K562 (cell line): ENCODE data around the gene ACOT7. TPM values are rescaled to one million over a fixed set of nuclear protein-coding genes. Genes with fewer than 3 reads are reported as not detected.

Source experiments
- CEBPG ChIP-seq, 3 experiments: fragments of 200-800 bp in 1 of 3; sonication (Bioruptor generic) in 1 of 3; sonication (generic) in 1 of 3; formaldehyde crosslinking in 1 of 3; IDR thresholded peaks in 2 of 3; conservative IDR thresholded peaks in 1 of 3; 2 replicates each; pipeline versions ENCODE4 v1.6.1 to v1.8.0; 2016 to 2022; ENCODE audit warnings: missing compliant biosample characterization in 2 of 3, missing genetic modification characterization in 2 of 3, mild to moderate bottlenecking in 1 of 3, missing genetic modification reagents in 1 of 3
- HDAC1 ChIP-seq, 2 experiments: fragments of 450-650 bp; IDR thresholded peaks; 2 replicates each; pipeline ENCODE4 v1.6.1; 2016 to 2017; ENCODE audit warnings: inconsistent platforms in 1 of 2, mild to moderate bottlenecking in 1 of 2, moderate library complexity in 1 of 2
- KDM2B ChIP-seq: fragments of 250-450 bp; sonication (Bioruptor Pico); IDR thresholded peaks from 2 replicates; pipeline ENCODE4 v1.8.0; 2021; ENCODE audit warnings: mild to moderate bottlenecking, moderate library complexity
- TEAD4 ChIP-seq, 2 experiments: sonication (generic) in 1 of 2; formaldehyde crosslinking in 1 of 2; IDR thresholded peaks; 2 replicates each; pipeline versions ENCODE4 v1.6.1 to v1.8.0; 2012 to 2022; ENCODE audit warnings: borderline replicate concordance in 1 of 2, inconsistent platforms in 1 of 2, low read length in 1 of 2, mild to moderate bottlenecking in 1 of 2, missing genetic modification reagents in 1 of 2
- polyA plus RNA-seq, 8 experiments: library from polyadenylated mRNA; depleted of rRNA in 4 of 8; stranded (reverse) in 5 of 8; unstranded in 3 of 8; fragments of >200 nt; fragmentation: Nextera tagmentation in 2 of 8; fragmentation: Illumina TruSeq in 1 of 8; extraction: Ambion mirVana in 2 of 8; extraction: Trizol in 1 of 8; gene quantifications; 2 replicates each; pipeline versions ENCODE4 v1.2.1 to v1.2.3, GENCODE V29; 2011 to 2014; ENCODE audit warnings: inconsistent platforms in 1 of 8, missing spikeins in 1 of 8
- total RNA-seq, 7 experiments: library from RNA; depleted of rRNA in 6 of 7; stranded (reverse); fragments of >200 nt in 6 of 7; fragmentation: Illumina TruSeq in 2 of 7; extraction: Trizol in 2 of 7; gene quantifications; 2 replicates each; pipeline versions ENCODE4 v1.2.1 to v1.2.3, GENCODE V29; 2011 to 2021; ENCODE audit warnings: low replicate concordance in 1 of 7
- TF ChIP-seq, protein P1 (sequence below): fragments of 250-450 bp; sonication (Bioruptor Pico); IDR thresholded peaks from 2 replicates; pipeline ENCODE4 v1.5.0; 2021
- TF ChIP-seq, protein P2 (sequence below): fragments of 450-650 bp; formaldehyde crosslinking; IDR thresholded peaks from 2 replicates; pipeline ENCODE4 v1.4.0; 2020; ENCODE audit warnings: mild to moderate bottlenecking, moderate library complexity
- TF ChIP-seq, protein P3 (sequence below): fragments of 450-650 bp; formaldehyde crosslinking; IDR thresholded peaks from 2 replicates; pipeline ENCODE4 v1.4.0; 2022; ENCODE audit warnings: missing genetic modification characterization
- TF ChIP-seq, protein P4 (sequence below): sonication (generic); formaldehyde crosslinking; IDR thresholded peaks from 2 replicates; pipeline ENCODE4 v1.8.1; 2023; ENCODE audit warnings: mild to moderate bottlenecking, missing genetic modification reagents

Gene ACOT7
- total and polyA plus RNA-seq, 9 of the 15 experiments (the other 6 are each of a cell fraction or from before 2014, with no cell fraction given), result 7.0 to 92.6 (median 37.2) TPM

- TF ChIP-seq KDM2B (CRISPR knock-in tag), result 0 out of 2 replicates have a peak, but pooled peaks have one; percentile 49
- TF ChIP-seq, protein P1, sequence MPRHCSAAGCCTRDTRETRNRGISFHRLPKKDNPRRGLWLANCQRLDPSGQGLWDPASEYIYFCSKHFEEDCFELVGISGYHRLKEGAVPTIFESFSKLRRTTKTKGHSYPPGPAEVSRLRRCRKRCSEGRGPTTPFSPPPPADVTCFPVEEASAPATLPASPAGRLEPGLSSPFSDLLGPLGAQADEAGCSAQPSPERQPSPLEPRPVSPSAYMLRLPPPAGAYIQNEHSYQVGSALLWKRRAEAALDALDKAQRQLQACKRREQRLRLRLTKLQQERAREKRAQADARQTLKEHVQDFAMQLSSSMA (CRISPR knock-in tag), result no peak
- 0 out of 2 replicates have a peak, but pooled peaks have one; percentile 17 for TF ChIP-seq CEBPG (CRISPR knock-in tag; IDR thresholded peaks at IDR 0.05)
- no peak for TF ChIP-seq CEBPG (tag; conservative IDR thresholded peaks at IDR 0.05 in 1 of 2, IDR thresholded peaks at IDR 0.05 in 1 of 2)
- TF ChIP-seq, protein P2, sequence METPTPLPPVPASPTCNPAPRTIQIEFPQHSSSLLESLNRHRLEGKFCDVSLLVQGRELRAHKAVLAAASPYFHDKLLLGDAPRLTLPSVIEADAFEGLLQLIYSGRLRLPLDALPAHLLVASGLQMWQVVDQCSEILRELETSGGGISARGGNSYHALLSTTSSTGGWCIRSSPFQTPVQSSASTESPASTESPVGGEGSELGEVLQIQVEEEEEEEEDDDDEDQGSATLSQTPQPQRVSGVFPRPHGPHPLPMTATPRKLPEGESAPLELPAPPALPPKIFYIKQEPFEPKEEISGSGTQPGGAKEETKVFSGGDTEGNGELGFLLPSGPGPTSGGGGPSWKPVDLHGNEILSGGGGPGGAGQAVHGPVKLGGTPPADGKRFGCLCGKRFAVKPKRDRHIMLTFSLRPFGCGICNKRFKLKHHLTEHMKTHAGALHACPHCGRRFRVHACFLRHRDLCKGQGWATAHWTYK, result no peak
- TF ChIP-seq, protein P3, sequence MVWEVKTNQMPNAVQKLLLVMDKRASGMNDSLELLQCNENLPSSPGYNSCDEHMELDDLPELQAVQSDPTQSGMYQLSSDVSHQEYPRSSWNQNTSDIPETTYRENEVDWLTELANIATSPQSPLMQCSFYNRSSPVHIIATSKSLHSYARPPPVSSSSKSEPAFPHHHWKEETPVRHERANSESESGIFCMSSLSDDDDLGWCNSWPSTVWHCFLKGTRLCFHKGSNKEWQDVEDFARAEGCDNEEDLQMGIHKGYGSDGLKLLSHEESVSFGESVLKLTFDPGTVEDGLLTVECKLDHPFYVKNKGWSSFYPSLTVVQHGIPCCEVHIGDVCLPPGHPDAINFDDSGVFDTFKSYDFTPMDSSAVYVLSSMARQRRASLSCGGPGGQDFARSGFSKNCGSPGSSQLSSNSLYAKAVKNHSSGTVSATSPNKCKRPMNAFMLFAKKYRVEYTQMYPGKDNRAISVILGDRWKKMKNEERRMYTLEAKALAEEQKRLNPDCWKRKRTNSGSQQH, result no peak
- TF ChIP-seq TEAD4 (IDR thresholded peaks at IDR 0.05; ENCODE audit: low read length), result no peak
- TF ChIP-seq TEAD4 (CRISPR knock-in tag; IDR thresholded peaks at IDR 0.05; ENCODE audit: borderline replicate concordance), result peak; percentile 73; the same call in 1 of the 2 replicates
- TF ChIP-seq, protein P4, sequence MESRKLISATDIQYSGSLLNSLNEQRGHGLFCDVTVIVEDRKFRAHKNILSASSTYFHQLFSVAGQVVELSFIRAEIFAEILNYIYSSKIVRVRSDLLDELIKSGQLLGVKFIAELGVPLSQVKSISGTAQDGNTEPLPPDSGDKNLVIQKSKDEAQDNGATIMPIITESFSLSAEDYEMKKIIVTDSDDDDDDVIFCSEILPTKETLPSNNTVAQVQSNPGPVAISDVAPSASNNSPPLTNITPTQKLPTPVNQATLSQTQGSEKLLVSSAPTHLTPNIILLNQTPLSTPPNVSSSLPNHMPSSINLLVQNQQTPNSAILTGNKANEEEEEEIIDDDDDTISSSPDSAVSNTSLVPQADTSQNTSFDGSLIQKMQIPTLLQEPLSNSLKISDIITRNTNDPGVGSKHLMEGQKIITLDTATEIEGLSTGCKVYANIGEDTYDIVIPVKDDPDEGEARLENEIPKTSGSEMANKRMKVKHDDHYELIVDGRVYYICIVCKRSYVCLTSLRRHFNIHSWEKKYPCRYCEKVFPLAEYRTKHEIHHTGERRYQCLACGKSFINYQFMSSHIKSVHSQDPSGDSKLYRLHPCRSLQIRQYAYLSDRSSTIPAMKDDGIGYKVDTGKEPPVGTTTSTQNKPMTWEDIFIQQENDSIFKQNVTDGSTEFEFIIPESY (CRISPR knock-in tag), result peak; percentile 64; the same call in 1 of the 2 replicates
- TF ChIP-seq HDAC1 (IDR thresholded peaks at IDR 0.05), result 0 out of 4 replicates have a peak, but pooled peaks of 1 of the 2 experiments have one; percentile 7
These were observed 30.5 kb upstream of the ACOT7 start (continued) for GRCh38 chr1:6424000-6424565.
